Fibroblast of lung (primary cell): ENCODE results near the gene TMEM82. TPM values are rescaled to one million over a fixed set of nuclear protein-coding genes. Genes with fewer than 3 reads are reported as not detected.

Source experiments
- DNase-seq, 2 donors: peaks; one replicate each; pipeline versions ENCODE4 v3.0.0 to v3.0.0-alpha.2; 2010; ENCODE audit warnings: low read depth in 2 of 2
- H2AFZ ChIP-seq: 2 replicates; pipeline ENCODE4 v1.5.1; 2012; ENCODE audit warnings: low read length, control low read depth, inconsistent platforms
- H3K27ac ChIP-seq: 2 replicates; pipeline ENCODE4 v1.5.1; 2011; ENCODE audit warnings: low read length, control low read depth; ENCODE audit not compliant: insufficient read depth
- H3K27me3 ChIP-seq: 2 replicates; pipeline ENCODE4 v1.5.1; 2011; ENCODE audit warnings: mild to moderate bottlenecking, low read length; ENCODE audit not compliant: control insufficient read depth, insufficient read depth
- H3K36me3 ChIP-seq: 2 replicates; pipeline ENCODE4 v1.5.1; 2011; ENCODE audit warnings: low read length; ENCODE audit not compliant: control insufficient read depth, insufficient read depth
- H3K4me1 ChIP-seq: 2 replicates; pipeline ENCODE4 v1.5.1; 2011; ENCODE audit warnings: low read length; ENCODE audit not compliant: control insufficient read depth, insufficient read depth; ENCODE audit errors: extremely low read depth
- H3K4me2 ChIP-seq: 2 replicates; pipeline ENCODE4 v1.5.1; 2011; ENCODE audit warnings: low read length, control low read depth; ENCODE audit not compliant: insufficient read depth; ENCODE audit errors: extremely low read depth
- H3K4me3 ChIP-seq, 4 experiments: fragments of 200-600 bp in 1 of 4; sonication (generic) in 1 of 4; replicated peaks in 1 of 4; 2 replicates each; pipeline ENCODE4 v1.5.1; 2011 to 2016; ENCODE audit warnings: low read length in 4 of 4, low read depth in 3 of 4, mild to moderate bottlenecking in 3 of 4, control low read depth in 2 of 4, inconsistent platforms in 1 of 4, mixed read lengths in 1 of 4; ENCODE audit not compliant: insufficient read depth in 1 of 4; ENCODE audit errors: control extremely low read depth in 1 of 4
- H3K79me2 ChIP-seq: 2 replicates; pipeline ENCODE4 v1.5.1; 2012; ENCODE audit warnings: mild to moderate bottlenecking, low read length, inconsistent platforms; ENCODE audit not compliant: control insufficient read depth, insufficient read depth
- H3K9ac ChIP-seq: 2 replicates; pipeline ENCODE4 v1.5.1; 2011; ENCODE audit warnings: mild to moderate bottlenecking, low read length, control low read depth; ENCODE audit not compliant: insufficient read depth
- H3K9me3 ChIP-seq: 2 replicates; pipeline ENCODE4 v1.5.1; 2012; ENCODE audit warnings: low read depth, low read length; ENCODE audit not compliant: control insufficient read depth, insufficient read depth
- H4K20me1 ChIP-seq: 2 replicates; pipeline ENCODE4 v1.5.1; 2011; ENCODE audit warnings: low read length; ENCODE audit not compliant: control insufficient read depth, insufficient read depth; ENCODE audit errors: extremely low read depth
- CTCF ChIP-seq, 2 donors: IDR thresholded peaks in 1 of 2; conservative IDR thresholded peaks in 1 of 2; 1 replicate in 1 of 2; 2 replicates in 1 of 2; pipeline ENCODE4 v1.5.1; 2011 to 2012; ENCODE audit warnings: low read length in 2 of 2, control low read depth in 1 of 2, inconsistent platforms in 1 of 2, low read depth in 1 of 2, mild to moderate bottlenecking in 1 of 2
- EZH2 ChIP-seq: IDR thresholded peaks from 2 replicates; pipeline ENCODE4 v1.5.1; 2012; ENCODE audit warnings: low read length, control low read depth, mild to moderate bottlenecking; ENCODE audit errors: missing control alignments
- polyA plus RNA-seq, 2 donors: library from polyadenylated mRNA; depleted of rRNA in 1 of 2; stranded (reverse) in 1 of 2; unstranded in 1 of 2; fragments of >200 nt; gene quantifications; 2 replicates each; pipeline ENCODE4 v1.2.1, GENCODE V29; 2011 to 2012; ENCODE audit warnings: missing spikeins in 1 of 2
- total RNA-seq: library from RNA; depleted of rRNA; stranded (reverse); fragments of >200 nt; gene quantifications from 2 replicates; pipeline ENCODE4 v1.2.1, GENCODE V29; 2014

The TMEM82 gene
- total and polyA plus RNA-seq, 2 donors (not counting 1 experiment from before 2014, with no cell fraction given) = not detected

DNA sequence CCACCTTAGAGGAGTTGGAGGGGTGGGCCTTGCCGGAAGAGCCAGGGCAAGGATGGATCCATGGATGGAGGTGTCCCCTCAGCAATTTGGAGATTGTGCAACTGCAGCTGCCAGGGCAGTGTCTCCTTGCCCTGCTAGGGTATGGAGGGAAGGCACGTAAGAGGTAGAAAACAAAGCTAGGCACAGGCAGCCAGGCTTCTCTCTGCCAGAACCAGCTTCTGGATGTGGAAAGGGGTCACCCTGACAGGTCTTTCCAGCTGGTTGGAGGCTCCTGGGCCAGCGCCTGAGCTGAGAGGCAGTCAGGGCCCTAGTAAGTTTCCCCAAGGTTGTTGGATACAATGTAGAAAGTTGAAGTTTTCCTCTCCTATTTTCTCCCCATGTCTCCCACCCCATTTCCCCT is 21.4 kb upstream of the TMEM82 start:
- Histone ChIP-seq H3K79me2 (peaks cover 1% of the 10 kb centered on the region), H3K9ac (no peak overlapping the region), H3K9me3 (no peaks in the 10 kb centered on the region), H3K36me3 (peaks cover 31% of the 10 kb centered on the region), H3K4me2 (no peak overlapping the region), H3K4me1 (no peaks in the 10 kb centered on the region), H3K4me3 (no peak overlapping the region), H3K27ac (no peak overlapping the region), H4K20me1 (no peaks in the 10 kb centered on the region), H2AFZ (no peak overlapping the region), H3K27me3 (no peaks in the 10 kb centered on the region)
- no peak for DNase-seq
- TF ChIP-seq EZH2 (no peak), CTCF (conservative IDR thresholded peaks at IDR 0.05 in 1 of 2, IDR thresholded peaks at IDR 0.05 in 1 of 2; ENCODE audit: low read depth in 1 of 2, low read length in 2 of 2) (no peak)

GRCh38 chr1:15722411-15722810 is 19.9 kb upstream of the TMEM82 start:
- Histone ChIP-seq H3K9ac (no peak overlapping the region), H3K27me3 (no peaks in the 10 kb centered on the region), H3K4me2 (no peak overlapping the region), H3K36me3 (peaks cover 26% of the 10 kb centered on the region), H4K20me1 (no peaks in the 10 kb centered on the region), H2AFZ (no peak overlapping the region), H3K4me1 (no peaks in the 10 kb centered on the region), H3K79me2 (no peaks in the 10 kb centered on the region), H3K4me3 (no peak overlapping the region), H3K9me3 (no peaks in the 10 kb centered on the region), H3K27ac (no peak overlapping the region)
- TF ChIP-seq EZH2 = no peak
- TF ChIP-seq CTCF (conservative IDR thresholded peaks at IDR 0.05 in 1 of 2, IDR thresholded peaks at IDR 0.05 in 1 of 2; ENCODE audit: low read depth in 1 of 2, low read length in 2 of 2) = no peak
- no peak for DNase-seq

DNA sequence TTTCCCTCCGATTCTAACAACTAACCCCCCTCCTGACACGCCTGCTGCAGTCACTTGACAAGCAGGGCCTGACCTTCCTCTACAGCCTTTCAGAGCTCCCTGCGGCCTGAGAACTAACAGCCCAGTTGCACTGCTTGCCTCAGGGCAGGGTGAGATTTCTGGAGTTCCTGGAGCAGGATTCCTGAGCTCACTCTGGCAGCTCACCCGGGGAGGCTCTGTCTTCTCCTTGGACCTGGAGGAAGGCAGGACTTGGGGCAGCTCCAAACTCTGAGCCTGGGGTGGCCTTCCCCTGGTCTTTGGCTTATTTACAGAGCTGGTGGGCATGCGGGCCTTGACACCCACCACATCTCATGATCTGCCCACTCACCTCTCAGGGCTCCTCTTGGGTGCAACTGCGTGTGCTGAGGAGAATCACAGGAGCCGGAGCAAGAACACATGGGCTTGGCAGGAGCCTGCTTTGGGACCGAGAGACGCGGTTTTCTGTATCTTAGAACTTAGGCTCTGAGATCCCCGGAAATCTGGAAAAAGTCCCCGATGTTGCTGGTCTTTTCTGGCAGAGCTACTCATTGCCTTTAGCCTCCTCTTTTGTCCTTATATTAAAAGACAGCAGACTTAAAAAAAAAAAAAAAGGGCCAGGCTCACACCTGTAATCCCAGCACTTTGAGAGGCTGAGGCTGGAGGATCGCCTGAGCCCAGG is 19.3 kb upstream of the TMEM82 start:
- H3K9ac ChIP-seq = no peak overlapping the region
- no peak overlapping the region for H3K4me2 ChIP-seq
- H4K20me1 ChIP-seq = no peaks in the 10 kb centered on the region
- H3K79me2 ChIP-seq = no peaks in the 10 kb centered on the region
- H3K27ac ChIP-seq = no peak overlapping the region
- TF ChIP-seq CTCF (conservative IDR thresholded peaks at IDR 0.05 in 1 of 2, IDR thresholded peaks at IDR 0.05 in 1 of 2; ENCODE audit: low read depth in 1 of 2, low read length in 2 of 2) (no peak), EZH2 (no peak)
- no peaks in the 10 kb centered on the region for H3K9me3 ChIP-seq
- no peaks in the 10 kb centered on the region for H3K27me3 ChIP-seq
- peaks cover 29% of the 10 kb centered on the region for H3K36me3 ChIP-seq
- no peak overlapping the region for H3K4me3 ChIP-seq
- H2AFZ ChIP-seq = no peak overlapping the region
- no peaks in the 10 kb centered on the region for H3K4me1 ChIP-seq
- DNase-seq = no peak
